ENCODE measurements around the gene TPRX1. TPM values are rescaled to one million over a fixed set of nuclear protein-coding genes. Genes with fewer than 3 reads are reported as not detected.
"Not testable (repeated sequence)": the region's sequence is repeated elsewhere in the genome, so short reads cannot be mapped to it uniquely, and the experiment has no call there.

The TPRX1 gene, protein sequence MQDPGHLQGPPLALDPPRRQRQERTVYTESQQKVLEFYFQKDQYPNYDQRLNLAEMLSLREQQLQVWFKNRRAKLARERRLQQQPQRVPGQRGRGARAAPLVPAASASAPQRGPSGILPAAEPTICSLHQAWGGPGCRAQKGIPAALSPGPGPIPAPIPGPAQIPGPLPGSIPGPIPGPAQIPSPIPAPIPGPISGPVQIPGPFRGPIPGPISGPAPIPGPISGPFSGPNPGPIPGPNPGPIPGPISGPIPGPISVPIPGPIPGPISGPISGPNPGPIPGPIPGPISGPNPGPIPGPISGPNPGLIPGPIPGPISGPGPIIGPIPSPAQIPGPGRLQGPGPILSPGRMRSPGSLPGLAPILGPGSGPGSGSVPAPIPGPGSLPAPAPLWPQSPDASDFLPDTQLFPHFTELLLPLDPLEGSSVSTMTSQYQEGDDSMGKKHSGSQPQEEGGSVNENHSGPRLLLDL
- total RNA-seq, result not detected
- polyA plus RNA-seq, result not detected

DNA sequence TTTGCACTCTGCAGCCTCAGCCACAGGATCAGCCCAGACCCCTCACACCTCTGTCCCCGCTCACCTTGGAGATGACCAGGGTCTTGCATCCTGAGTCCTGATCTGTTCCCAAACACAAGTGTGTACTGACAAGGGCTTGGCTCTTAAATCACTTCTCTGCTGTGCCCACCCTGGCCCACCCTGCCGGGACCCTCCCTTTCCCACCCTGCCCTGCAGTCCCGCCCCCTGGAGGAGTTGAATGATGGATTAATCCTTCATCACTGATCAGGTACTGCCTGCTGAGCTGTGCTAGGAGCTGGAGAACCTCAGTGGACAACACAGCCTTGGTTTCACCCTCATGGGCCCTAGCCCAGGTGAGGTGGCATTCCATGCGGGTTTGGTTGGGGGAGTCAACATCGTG is at the start of gene TPRX1:
TSS of gene TPRX1 (minus strand) at position 101 of the 400 bp plus-strand sequence. CDS start at position 89, 12 bp downstream.
- H3K4me1 ChIP-seq (ENCODE audit: insufficient read depth, low read length); POLR2A ChIA-PET (ENCODE audit: partially characterized antibody); H3K27me3 ChIP-seq (ENCODE audit: insufficient read depth, low read length); DNase-seq; H3K36me3 Mint-ChIP-seq; intact Hi-C loops (cut with micrococcal nuclease); H3K4me3 ChIP-seq (ENCODE audit: low read length in 2 of 2); CTCF ChIA-PET (ENCODE audit: partially characterized antibody); H3K4me1 Mint-ChIP-seq; H3K27ac ChIP-seq (ENCODE audit: low read depth, low read length); H3K9me3 Mint-ChIP-seq; H3K27me3 Mint-ChIP-seq; H3K36me3 ChIP-seq (ENCODE audit: insufficient read depth, low read length); H3K9me3 ChIP-seq (ENCODE audit: control insufficient read depth in 1 of 2, low read length in 2 of 2); H3K4me3 Mint-ChIP-seq: not testable (repeated sequence)
- peak within 1 kb of the TSS in 1 of 7 donors; percentile 59 for H3K27ac Mint-ChIP-seq

DNA sequence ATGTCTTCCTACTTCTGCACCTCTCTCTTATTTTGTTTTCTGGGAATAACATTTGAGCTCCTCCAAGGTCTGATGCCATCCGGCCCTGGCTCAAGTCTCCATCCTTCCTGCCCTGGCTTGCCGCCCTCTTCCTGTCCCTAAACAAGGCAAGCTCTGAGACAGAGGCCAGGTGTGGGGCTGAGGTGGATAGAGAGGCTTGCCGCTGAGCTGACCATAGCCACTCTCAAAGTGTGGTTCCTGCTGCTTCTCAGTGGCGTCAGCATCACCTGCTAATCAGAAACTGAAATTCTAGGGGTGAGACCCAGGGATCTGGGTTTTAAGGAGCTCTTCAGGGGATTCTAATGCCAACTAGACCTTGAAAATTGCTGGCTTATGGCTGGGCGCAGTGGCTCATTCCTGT is 48.7 kb upstream of the TPRX1 start:
- H3K27me3 Mint-ChIP-seq, result peaks cover 32 to 44% of the 10 kb centered on the region in 2 donors
- Histone ChIP-seq H3K27me3 (ENCODE audit: insufficient read depth, low read length) (peaks cover 10% of the 10 kb centered on the region), H3K9me3 (ENCODE audit: control insufficient read depth in 1 of 2, low read length in 2 of 2) (no peaks in the 10 kb centered on the region), H3K4me1 (ENCODE audit: insufficient read depth, low read length) (peaks cover 10% of the 10 kb centered on the region), H3K4me3 (ENCODE audit: low read length in 2 of 2) (no peak overlapping the region), H3K27ac (ENCODE audit: low read depth, low read length) (no peak overlapping the region), H3K36me3 (ENCODE audit: insufficient read depth, low read length) (no peaks in the 10 kb centered on the region)
- H3K27ac Mint-ChIP-seq, result peak overlapping the region in 1 of 7 donors; percentile 6
- H3K4me3 Mint-ChIP-seq, result no peak overlapping the region
- POLR2A ChIA-PET (ENCODE audit: partially characterized antibody), result no interaction called here
- H3K4me1 Mint-ChIP-seq, result peaks cover 7 to 19% (median 11%) of the 10 kb centered on the region in 4 donors
- intact Hi-C loops (cut with micrococcal nuclease), result no loop called here
- CTCF ChIA-PET (ENCODE audit: partially characterized antibody), result interaction anchor here (1.3 to 1.7 kb wide), 3 partner anchors 10 to 16 kb away, joined by 3 to 10 read pairs (median 5); no protein-coding TSS in a partner anchor
- DNase-seq, result no peak
- H3K9me3 Mint-ChIP-seq, result peaks cover 0 to 2% (median 0%) of the 10 kb centered on the region in 8 donors
- H3K36me3 Mint-ChIP-seq, result no peaks in the 10 kb centered on the region

DNA sequence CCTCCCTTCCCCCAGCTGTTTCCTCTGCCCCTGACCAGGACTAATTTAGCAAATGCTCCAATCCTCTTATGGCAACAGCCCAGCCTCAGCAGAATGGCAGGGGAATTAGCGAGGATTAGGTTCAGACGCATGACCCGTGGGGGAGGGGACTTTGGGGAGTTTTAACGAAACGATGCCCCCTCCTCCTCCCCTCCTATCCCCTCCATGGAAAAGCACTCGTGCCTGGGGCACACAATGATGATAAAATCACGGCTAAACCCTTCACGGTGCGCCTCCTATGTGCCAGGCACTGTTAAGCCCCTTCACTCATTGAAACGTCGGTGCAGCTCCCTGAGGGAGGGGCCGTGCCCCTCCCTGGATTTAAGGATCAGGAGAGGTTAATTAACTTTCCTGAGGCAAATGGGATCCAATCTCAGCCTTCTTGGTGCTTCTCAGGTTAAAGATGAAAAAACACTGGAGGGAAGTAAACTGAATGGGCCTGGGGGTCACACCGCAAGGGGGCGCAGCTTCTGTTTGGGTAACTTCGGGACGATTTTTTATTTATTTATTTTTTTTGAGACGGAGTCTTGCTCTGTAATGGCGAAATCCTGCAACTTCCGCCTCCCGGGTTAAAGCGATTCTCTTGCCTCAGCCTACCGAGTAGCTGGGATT is 44.6 kb upstream of the TPRX1 start:
- Mint-ChIP-seq H3K27me3 (peaks cover 33 to 46% of the 10 kb centered on the region in 2 donors), H3K9me3 (peaks cover 0 to 2% (median 0%) of the 10 kb centered on the region in 8 donors), H3K4me1 (peaks cover 5 to 19% (median 8%) of the 10 kb centered on the region in 4 donors), H3K4me3 (peak overlapping the region in 5 of 8 donors; percentile 7 to 56 (median 21)), H3K36me3 (no peaks in the 10 kb centered on the region), H3K27ac (peak overlapping the region in 1 of 7 donors; percentile 77)
- peak in 4 of 5 donors; percentile 11 to 26 (median 17) for DNase-seq
- intact Hi-C loops (cut with micrococcal nuclease), result no loop called here
- Histone ChIP-seq H3K36me3 (ENCODE audit: insufficient read depth, low read length) (no peaks in the 10 kb centered on the region), H3K9me3 (ENCODE audit: control insufficient read depth in 1 of 2, low read length in 2 of 2) (no peaks in the 10 kb centered on the region), H3K4me1 (ENCODE audit: insufficient read depth, low read length) (peaks cover 10% of the 10 kb centered on the region), H3K27me3 (ENCODE audit: insufficient read depth, low read length) (peaks cover 10% of the 10 kb centered on the region), H3K4me3 (ENCODE audit: low read length in 2 of 2) (no peak overlapping the region), H3K27ac (ENCODE audit: low read depth, low read length) (no peak overlapping the region)
- ChIA-PET CTCF (ENCODE audit: partially characterized antibody) (no interaction called here), POLR2A (ENCODE audit: partially characterized antibody) (no interaction called here)

DNA sequence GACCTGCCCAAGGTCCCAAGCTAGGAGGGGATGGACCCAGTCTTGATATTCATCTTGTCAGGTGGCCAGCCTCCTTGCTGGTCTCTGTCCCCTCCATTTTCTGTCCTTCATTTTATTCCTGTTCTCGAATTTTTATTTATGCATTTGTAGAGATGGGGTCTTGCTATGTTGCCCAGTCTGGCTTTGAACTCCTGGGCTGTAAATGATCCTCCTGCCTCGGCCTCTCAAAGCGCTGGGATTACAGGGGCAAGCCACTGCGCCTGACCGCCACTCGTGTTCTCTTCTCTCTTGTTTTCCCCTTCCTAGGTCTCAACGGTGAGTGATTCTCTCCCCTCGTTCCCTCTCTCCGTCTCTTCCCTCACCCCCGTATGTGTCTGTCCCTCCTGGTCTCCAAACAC is 44.1 kb upstream of the TPRX1 start:
- Mint-ChIP-seq H3K9me3 (peaks cover 0 to 3% (median 0%) of the 10 kb centered on the region in 8 donors), H3K27ac (no peak overlapping the region), H3K36me3 (no peaks in the 10 kb centered on the region), H3K4me3 (no peak overlapping the region), H3K27me3 (peaks cover 30 to 41% of the 10 kb centered on the region in 2 donors), H3K4me1 (peaks cover 5 to 14% (median 8%) of the 10 kb centered on the region in 4 donors)
- no peaks in the 10 kb centered on the region for H3K36me3 ChIP-seq (ENCODE audit: insufficient read depth, low read length)
- no peak for DNase-seq
- POLR2A ChIA-PET (ENCODE audit: partially characterized antibody), result no interaction called here
- H3K4me3 ChIP-seq (ENCODE audit: low read length in 2 of 2), result no peak overlapping the region
- H3K4me1 ChIP-seq (ENCODE audit: insufficient read depth, low read length), result peaks cover 10% of the 10 kb centered on the region
- CTCF ChIA-PET (ENCODE audit: partially characterized antibody), result no interaction called here
- peaks cover 10% of the 10 kb centered on the region for H3K27me3 ChIP-seq (ENCODE audit: insufficient read depth, low read length)
- H3K27ac ChIP-seq (ENCODE audit: low read depth, low read length), result no peak overlapping the region
- no peaks in the 10 kb centered on the region for H3K9me3 ChIP-seq (ENCODE audit: control insufficient read depth in 1 of 2, low read length in 2 of 2)
- intact Hi-C loops (cut with micrococcal nuclease), result no loop called here

DNA sequence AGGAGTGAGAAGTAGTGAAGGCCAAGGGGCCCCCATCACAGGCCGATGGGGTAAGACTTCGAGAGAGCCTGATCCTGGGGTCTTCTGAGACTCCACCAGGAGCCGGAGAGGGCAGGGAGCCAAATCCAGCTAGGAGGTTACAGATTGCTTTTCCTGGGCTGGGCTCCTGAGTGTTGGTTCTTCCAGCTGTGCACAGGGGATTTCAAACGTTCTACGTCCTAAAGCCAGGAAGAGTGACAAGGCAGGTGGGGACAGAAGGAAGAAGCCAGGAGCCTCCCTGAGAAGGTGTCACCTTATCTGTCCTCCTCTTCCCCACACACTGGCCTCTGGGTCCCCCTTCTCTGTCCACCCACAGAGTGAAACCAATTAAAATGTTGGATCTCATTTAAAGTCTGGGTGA is 38.6 kb upstream of the TPRX1 start:
- H3K4me1 ChIP-seq (ENCODE audit: insufficient read depth, low read length), result no peaks in the 10 kb centered on the region
- Mint-ChIP-seq H3K36me3 (no peaks in the 10 kb centered on the region), H3K4me3 (no peak overlapping the region), H3K27ac (no peak overlapping the region), H3K9me3 (peaks cover 0 to 7% (median 0%) of the 10 kb centered on the region in 8 donors), H3K4me1 (peaks cover 0 to 4% (median 1%) of the 10 kb centered on the region in 4 donors), H3K27me3 (peaks cover 15 to 24% of the 10 kb centered on the region in 2 donors)
- H3K9me3 ChIP-seq (ENCODE audit: control insufficient read depth in 1 of 2, low read length in 2 of 2), result no peaks in the 10 kb centered on the region
- no peak for DNase-seq
- intact Hi-C loops (cut with micrococcal nuclease), result no loop called here
- no peaks in the 10 kb centered on the region for H3K27me3 ChIP-seq (ENCODE audit: insufficient read depth, low read length)
- H3K4me3 ChIP-seq (ENCODE audit: low read length in 2 of 2), result no peak overlapping the region
- ChIA-PET CTCF (ENCODE audit: partially characterized antibody) (interaction anchor here (1.8 kb wide), 1 partner anchor 26 kb away, joined by 4 read pairs; no protein-coding TSS in a partner anchor), POLR2A (ENCODE audit: partially characterized antibody) (no interaction called here)
- no peaks in the 10 kb centered on the region for H3K36me3 ChIP-seq (ENCODE audit: insufficient read depth, low read length)
- no peak overlapping the region for H3K27ac ChIP-seq (ENCODE audit: low read depth, low read length)

DNA sequence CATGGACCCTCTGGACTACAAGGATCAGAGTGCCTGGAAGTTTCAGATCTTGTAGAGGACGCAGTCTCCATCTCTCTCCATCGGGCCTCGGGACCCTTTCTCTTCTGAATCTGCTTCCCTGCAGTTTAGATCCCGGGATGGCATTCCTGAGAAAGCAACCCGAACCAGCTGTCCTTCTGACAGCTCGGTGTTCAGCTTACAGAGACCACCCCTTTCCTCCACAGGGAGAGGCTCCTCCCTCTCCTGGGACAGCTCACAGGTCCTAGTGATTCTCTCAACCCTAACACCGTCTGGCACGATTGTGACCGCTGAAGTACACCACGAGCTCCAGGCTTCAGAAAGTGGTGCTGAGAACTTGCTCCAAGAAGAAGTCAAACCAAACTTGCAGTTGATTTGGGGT is 35.6 kb upstream of the TPRX1 start:
- Mint-ChIP-seq H3K27ac (no peak overlapping the region), H3K4me1 (peaks cover 0 to 4% (median 0%) of the 10 kb centered on the region in 4 donors), H3K27me3 (peaks cover 9 to 17% of the 10 kb centered on the region in 2 donors), H3K4me3 (no peak overlapping the region), H3K36me3 (no peaks in the 10 kb centered on the region), H3K9me3 (peaks cover 0 to 5% (median 0%) of the 10 kb centered on the region in 8 donors)
- CTCF ChIA-PET (ENCODE audit: partially characterized antibody), result no interaction called here
- Histone ChIP-seq H3K9me3 (ENCODE audit: control insufficient read depth in 1 of 2, low read length in 2 of 2) (no peaks in the 10 kb centered on the region), H3K4me3 (ENCODE audit: low read length in 2 of 2) (no peak overlapping the region), H3K27ac (ENCODE audit: low read depth, low read length) (no peak overlapping the region), H3K27me3 (ENCODE audit: insufficient read depth, low read length) (no peaks in the 10 kb centered on the region), H3K36me3 (ENCODE audit: insufficient read depth, low read length) (no peaks in the 10 kb centered on the region), H3K4me1 (ENCODE audit: insufficient read depth, low read length) (no peaks in the 10 kb centered on the region)
- intact Hi-C loops (cut with micrococcal nuclease), result no loop called here
- POLR2A ChIA-PET (ENCODE audit: partially characterized antibody), result no interaction called here
- DNase-seq, result no peak

DNA sequence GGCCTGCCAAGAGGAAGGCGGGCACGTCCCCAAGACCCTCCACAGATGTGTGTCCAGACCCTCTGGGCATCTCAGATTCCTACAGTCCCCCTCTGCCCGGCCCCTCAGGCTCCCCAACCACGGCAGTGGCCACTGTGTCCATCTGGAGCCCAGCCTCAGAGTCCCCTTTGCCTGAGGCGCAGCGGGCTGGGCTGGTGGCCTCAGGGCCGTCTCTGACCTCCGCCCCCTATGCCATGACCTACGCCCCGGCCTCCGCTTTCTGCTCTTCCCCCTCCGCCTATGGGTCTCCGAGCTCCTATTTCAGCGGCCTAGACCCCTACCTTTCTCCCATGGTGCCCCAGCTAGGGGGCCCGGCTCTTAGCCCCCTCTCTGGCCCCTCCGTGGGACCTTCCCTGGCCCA is 35.1 kb upstream of the TPRX1 start:
- Mint-ChIP-seq H3K27ac (no peak overlapping the region), H3K4me3 (no peak overlapping the region), H3K9me3 (peaks cover 0 to 6% (median 0%) of the 10 kb centered on the region in 8 donors), H3K27me3 (peaks cover 10 to 14% of the 10 kb centered on the region in 2 donors), H3K4me1 (peaks cover 0 to 4% (median 0%) of the 10 kb centered on the region in 4 donors), H3K36me3 (no peaks in the 10 kb centered on the region)
- Histone ChIP-seq H3K27me3 (ENCODE audit: insufficient read depth, low read length) (no peaks in the 10 kb centered on the region), H3K4me1 (ENCODE audit: insufficient read depth, low read length) (no peaks in the 10 kb centered on the region), H3K9me3 (ENCODE audit: control insufficient read depth in 1 of 2, low read length in 2 of 2) (no peaks in the 10 kb centered on the region), H3K4me3 (ENCODE audit: low read length in 2 of 2) (no peak overlapping the region), H3K36me3 (ENCODE audit: insufficient read depth, low read length) (no peaks in the 10 kb centered on the region), H3K27ac (ENCODE audit: low read depth, low read length) (no peak overlapping the region)
- ChIA-PET POLR2A (ENCODE audit: partially characterized antibody) (no interaction called here), CTCF (ENCODE audit: partially characterized antibody) (no interaction called here)
- DNase-seq, result no peak
- intact Hi-C loops (cut with micrococcal nuclease), result no loop called here
